ENCODE data around the gene PSD4.

Gene PSD4

DNA sequence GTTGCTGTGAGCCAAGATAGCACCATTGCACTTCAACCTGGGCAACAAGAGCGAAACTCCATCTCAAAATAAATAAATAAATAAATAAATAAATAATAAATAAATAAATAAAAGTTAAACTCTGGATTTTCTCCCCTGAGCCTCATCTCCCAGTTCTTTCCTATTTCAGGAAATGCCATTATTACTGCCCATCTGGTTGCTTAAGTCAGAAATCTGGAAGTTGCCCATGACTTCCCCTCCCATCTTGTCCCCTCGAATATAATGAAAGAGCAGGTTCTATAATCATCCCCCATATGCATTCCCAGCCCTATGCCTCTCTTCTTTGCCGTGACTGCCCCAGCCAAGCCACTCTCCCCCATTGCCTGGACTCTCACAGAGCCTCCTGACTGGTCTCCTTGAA, 4.2 kb upstream of the PSD4 start:
- no peak for DNase-seq

- no peak for DNase-seq
These were observed 2.3 kb upstream of the PSD4 start for GRCh38 chr2:113171334-113172075.

GRCh38 chr2:113172721-113173541, 840 bp upstream of the PSD4 start:
- DNase-seq, result no peak

GRCh38 chr2:113174376-113174750, 592 bp downstream of the PSD4 start:
- no peak for DNase-seq

GRCh38 chr2:113175042-113175628, 1.4 kb downstream of the PSD4 start:
- no peak for DNase-seq

GRCh38 chr2:113175736-113176695, 2.2 kb downstream of the PSD4 start:
- DNase-seq, result no peak

GRCh38 chr2:113176696-113177355, 3.1 kb downstream of the PSD4 start:
- DNase-seq, result no peak

DNA sequence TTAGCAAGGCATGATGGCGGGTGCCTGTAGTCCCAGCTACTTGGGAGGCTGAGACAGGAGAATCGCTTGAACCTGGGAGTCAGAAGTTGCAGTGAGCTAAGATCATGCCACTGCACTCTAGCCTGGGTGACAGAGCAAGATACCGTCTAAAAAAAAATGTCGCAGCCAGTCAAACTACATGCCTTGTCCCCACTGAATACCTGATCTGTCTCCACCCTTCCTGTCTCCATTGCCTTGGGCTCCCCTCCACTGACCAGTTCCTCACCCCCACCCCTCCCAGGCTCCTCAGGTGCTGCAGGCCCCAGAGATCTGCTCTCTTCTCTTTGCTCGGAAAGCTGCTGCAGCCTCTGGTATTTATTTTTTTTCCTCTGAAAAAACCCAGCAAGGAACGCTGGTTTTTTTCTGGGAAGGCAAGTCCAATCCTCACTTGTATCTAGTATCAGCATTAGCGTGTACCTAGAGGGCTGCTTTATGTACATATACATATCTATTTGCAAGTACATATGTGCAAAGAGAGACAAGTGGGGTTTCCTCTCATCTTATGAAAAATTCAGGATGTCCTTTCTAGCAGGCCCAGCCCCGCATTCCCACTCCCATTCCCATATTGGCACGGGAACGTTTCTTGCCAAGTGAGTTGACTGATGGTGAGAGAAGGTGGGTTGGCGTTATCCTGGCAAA, 4.4 kb downstream of the PSD4 start:
- no peak for DNase-seq

GRCh38 chr2:113178891-113179290, 5.1 kb downstream of the PSD4 start:
- no peak for DNase-seq

DNA sequence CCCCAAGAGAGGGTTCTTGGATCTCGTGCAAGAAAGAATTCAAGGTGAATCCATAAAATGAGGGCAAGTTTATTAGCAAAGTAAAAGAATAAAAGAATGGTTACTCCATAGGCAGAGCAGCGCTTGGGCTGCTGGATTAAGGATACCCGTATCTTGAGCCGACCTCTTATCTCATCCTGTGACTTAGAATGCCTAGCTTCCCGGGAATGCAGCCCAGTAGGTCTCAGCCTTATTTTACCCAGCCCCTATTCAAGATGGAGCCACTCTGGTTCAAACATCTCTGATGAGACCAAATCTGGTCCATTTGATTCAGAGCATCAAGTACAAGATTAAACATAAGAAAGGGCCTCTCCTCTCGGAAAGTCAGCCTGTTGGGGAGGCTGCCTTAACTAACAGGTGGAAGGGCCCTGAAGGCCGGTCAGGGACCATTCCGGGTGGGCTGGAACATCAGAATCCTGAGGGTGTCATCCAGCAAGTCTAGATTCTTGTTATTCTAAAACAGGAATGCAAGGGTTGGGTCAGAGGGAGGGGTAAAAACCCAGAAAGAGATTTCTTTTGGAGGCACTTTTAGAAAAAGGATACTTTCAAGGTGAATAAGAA, 5.8 kb downstream of the PSD4 start:
- DNase-seq, result no peak

DNA sequence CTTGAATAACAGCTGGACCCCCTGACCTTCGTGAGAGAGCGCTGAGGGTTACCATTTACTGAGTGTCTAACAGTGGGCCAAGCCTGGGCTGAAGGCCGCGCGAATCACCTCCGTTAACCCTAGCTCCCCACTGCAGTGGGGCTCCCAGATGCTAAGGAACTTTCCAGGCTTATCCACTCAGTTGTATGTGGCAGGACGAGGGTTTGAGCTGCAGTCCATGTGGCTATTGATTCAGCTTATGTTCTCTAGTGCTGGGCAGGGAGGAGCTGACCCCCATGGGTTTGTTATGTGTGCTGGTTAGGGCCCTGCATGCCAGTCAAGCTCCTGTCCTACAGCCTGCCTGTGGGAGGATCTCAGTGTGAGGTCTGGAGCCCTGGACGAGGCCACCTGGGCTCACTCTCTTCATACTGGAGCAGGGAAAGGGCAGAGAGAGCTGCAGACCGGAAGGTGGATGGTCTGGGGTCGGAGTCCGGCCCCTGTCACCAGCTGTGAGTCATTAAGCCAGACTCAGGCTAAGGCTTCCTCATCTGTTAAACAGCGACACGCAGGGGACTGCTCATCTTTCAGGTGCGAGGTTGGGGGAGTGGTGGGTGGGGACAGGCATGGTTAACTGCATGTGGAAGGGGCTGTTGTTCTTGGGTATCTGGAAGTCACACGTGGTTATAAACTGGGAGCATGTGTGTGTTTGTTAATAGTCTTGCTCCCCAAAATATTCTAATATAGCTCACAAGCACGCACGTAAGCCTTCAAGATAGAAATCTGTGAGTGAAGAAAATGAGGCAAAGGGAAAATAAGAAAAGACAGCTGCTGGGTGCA, 6.6 kb downstream of the PSD4 start:
- no peak for DNase-seq

GRCh38 chr2:113181258-113182051, 7.7 kb downstream of the PSD4 start:
- no peak for DNase-seq

- DNase-seq, result no peak
These were observed 8.9 kb downstream of the PSD4 start for GRCh38 chr2:113182471-113183260.

- no peak for DNase-seq
These were observed 9.5 kb downstream of the PSD4 start for GRCh38 chr2:113183264-113183663.

- DNase-seq, result no peak
These were observed 9.9 kb downstream of the PSD4 start for GRCh38 chr2:113183703-113184102.

DNA sequence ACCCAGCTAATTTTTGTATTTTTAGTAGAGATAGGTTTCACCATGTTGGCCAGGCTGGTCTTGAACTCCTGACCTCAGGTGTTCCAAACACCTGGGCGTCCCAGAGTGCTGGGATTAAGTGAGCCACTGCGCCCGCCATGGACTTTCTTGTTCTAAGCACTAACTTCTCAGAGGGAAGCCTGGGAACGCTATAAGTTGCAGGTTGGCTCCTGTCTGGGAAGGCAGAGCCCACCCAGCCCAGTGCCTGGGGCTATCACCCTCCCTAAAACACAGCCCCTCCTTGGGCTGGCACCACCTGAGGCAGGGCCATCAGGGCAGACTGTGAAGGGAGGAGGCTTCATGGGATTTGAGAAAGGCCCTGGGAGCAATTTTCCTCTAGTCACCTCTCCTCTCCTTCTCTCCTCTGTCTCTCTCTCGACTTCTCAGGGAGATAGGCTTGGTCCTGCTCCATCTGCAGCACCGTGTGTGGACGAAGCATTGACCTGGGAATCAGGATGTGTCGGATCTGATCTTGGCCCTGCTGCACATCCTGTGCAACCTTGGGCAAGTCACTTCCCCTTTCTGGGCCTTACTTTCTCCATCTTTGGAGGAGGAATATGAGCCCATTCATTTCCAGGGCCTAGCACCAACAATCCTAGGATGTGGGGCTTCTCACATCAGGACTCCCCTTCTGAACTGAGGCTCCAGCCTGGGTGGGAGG, 10.9 kb downstream of the PSD4 start:
- DNase-seq, result no peak

DNA sequence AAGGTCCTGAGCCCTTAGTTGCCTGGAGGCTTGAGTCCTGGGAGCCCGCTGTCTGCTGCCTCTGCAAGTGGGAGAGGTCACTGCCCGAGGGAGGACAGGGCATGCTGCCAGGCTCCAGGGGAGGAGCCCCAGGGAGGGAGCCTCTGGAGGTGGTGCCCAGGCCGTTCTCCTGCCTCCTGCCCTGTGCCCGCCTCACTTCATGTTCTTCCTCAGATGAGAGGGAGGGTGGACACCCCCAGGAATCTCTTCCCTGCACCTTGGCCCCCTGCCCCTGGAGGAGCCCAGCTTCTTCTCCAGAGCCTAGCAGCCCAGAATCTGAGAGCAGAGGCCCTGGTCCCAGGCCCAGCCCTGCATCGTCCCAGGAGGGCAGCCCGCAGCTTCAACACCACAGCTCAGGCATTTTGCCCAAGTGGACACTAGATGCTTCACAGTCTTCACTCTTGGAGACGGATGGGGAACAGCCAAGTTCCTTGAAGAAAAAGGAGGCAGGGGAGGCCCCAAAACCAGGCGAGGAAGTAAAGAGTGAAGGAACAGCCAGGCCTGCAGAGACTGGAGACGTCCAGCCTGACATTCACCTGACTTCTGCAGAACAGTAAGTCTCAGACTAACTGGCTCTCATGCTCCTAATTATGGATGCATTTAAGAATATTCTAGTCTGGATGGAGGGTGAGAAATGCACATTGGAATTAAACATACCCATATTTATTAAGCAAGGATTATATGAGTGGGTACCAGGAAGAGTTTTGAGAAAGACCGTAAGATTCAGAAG, 12.1 kb downstream of the PSD4 start:
- no peak for DNase-seq

Data from NCI-H1436 (cell line).